Measurements from ENCODE around the gene KIFC1. TPM values are rescaled to one million over a fixed set of nuclear protein-coding genes. Genes with fewer than 3 reads are reported as not detected.

The KIFC1 gene
- total and polyA plus RNA-seq, 2 experiments from 2014 or later, result 4.0 to 14.4 TPM

- Histone ChIP-seq H3K4me1 (ENCODE audit: insufficient read depth) (no peaks in the 10 kb centered on the region), H2AFZ (no peak overlapping the region), H3K36me3 (ENCODE audit: low read depth) (peaks cover 6% of the 10 kb centered on the region; the same call in 1 of the 2 replicates), H3K79me2 (ENCODE audit: insufficient read depth) (no peaks in the 10 kb centered on the region), H3K4me3 (no peak overlapping the region), H3K9me2 (ENCODE audit: insufficient read depth) (no peaks in the 10 kb centered on the region), H3K27me3 (replicated peaks; ENCODE audit: insufficient read depth) (no peaks in the 10 kb centered on the region), H4K20me1 (ENCODE audit: insufficient read depth) (no peaks in the 10 kb centered on the region), H3K27ac (no peak overlapping the region), H3K4me2 (ENCODE audit: unreplicated experiment) (no peak overlapping the region), H3F3A (ENCODE audit: insufficient read depth) (no peaks in the 10 kb centered on the region), H3K9me3 (ENCODE audit: low read depth) (no peaks in the 10 kb centered on the region), H3K9ac (no peak overlapping the region)
- in situ Hi-C loops (cut with MboI), result no loop called here
- TF ChIP-seq EZH2 (IDR thresholded peaks at IDR 0.05; ENCODE audit: insufficient read depth, poor library complexity, severe bottlenecking) (no peak), EZH2phosphoT487 (IDR thresholded peaks at IDR 0.05; ENCODE audit: insufficient read depth, low read depth) (no peak)
- WGBS, 2 experiments (ENCODE audit: low coverage in 1 of 2, low lambda C conversion rate in 2 of 2, missing lambda C conversion rate in 2 of 2), result 84 to 93% methylated on average over 12 to 19 of the region's 19 CpGs
- DNase-seq, result no peak
These were observed 49.2 kb downstream of the KIFC1 start for GRCh38 chr6:33440649-33441309.

- Histone ChIP-seq H3K4me1 (ENCODE audit: insufficient read depth) (no peaks in the 10 kb centered on the region), H3K4me2 (ENCODE audit: unreplicated experiment) (no peak overlapping the region)
These were observed 49.8 kb downstream of the KIFC1 start for GRCh38 chr6:33441457-33441856.

GRCh38 chr6:33442283-33442682, 50.7 kb downstream of the KIFC1 start:
- Histone ChIP-seq H3K4me1 (ENCODE audit: insufficient read depth) (no peaks in the 10 kb centered on the region), H3K27ac (no peak overlapping the region), H2AFZ (no peak overlapping the region), H3K36me3 (ENCODE audit: low read depth) (peaks cover 6% of the 10 kb centered on the region; the same call in 1 of the 2 replicates), H3K9me2 (ENCODE audit: insufficient read depth) (no peaks in the 10 kb centered on the region), H4K20me1 (ENCODE audit: insufficient read depth) (no peaks in the 10 kb centered on the region), H3K4me3 (no peak overlapping the region), H3K9me3 (ENCODE audit: low read depth) (no peaks in the 10 kb centered on the region), H3K27me3 (replicated peaks; ENCODE audit: insufficient read depth) (no peaks in the 10 kb centered on the region), H3K4me2 (ENCODE audit: unreplicated experiment) (no peak overlapping the region), H3F3A (ENCODE audit: insufficient read depth) (no peaks in the 10 kb centered on the region), H3K9ac (no peak overlapping the region), H3K79me2 (ENCODE audit: insufficient read depth) (no peaks in the 10 kb centered on the region)
- WGBS, 2 experiments (ENCODE audit: low coverage in 1 of 2, low lambda C conversion rate in 2 of 2, missing lambda C conversion rate in 2 of 2), result 85 to 89% methylated on average over 6 to 8 of the region's 8 CpGs
- TF ChIP-seq EZH2 (IDR thresholded peaks at IDR 0.05; ENCODE audit: insufficient read depth, poor library complexity, severe bottlenecking), result no peak
- TF ChIP-seq EZH2phosphoT487 (IDR thresholded peaks at IDR 0.05; ENCODE audit: insufficient read depth, low read depth), result no peak
- DNase-seq, result no peak
- in situ Hi-C loops (cut with MboI), result no loop called here

More at GRCh38 chr6:33441457-33441856, 49.8 kb downstream of the KIFC1 start:
- TF ChIP-seq EZH2 (IDR thresholded peaks at IDR 0.05; ENCODE audit: insufficient read depth, poor library complexity, severe bottlenecking), result no peak
- TF ChIP-seq EZH2phosphoT487 (IDR thresholded peaks at IDR 0.05; ENCODE audit: insufficient read depth, low read depth), result no peak
- no peak for DNase-seq
- in situ Hi-C loops (cut with MboI), result no loop called here
- no peaks in the 10 kb centered on the region for H3K9me2 ChIP-seq (ENCODE audit: insufficient read depth)
- H2AFZ ChIP-seq, result no peak overlapping the region
- H3K27ac ChIP-seq, result no peak overlapping the region
- H3F3A ChIP-seq (ENCODE audit: insufficient read depth), result no peaks in the 10 kb centered on the region
- no peaks in the 10 kb centered on the region for H3K79me2 ChIP-seq (ENCODE audit: insufficient read depth)
- H3K27me3 ChIP-seq (replicated peaks; ENCODE audit: insufficient read depth), result no peaks in the 10 kb centered on the region
- H3K4me3 ChIP-seq, result no peak overlapping the region
- 91 to 97% methylated on average over 9 of the region's 9 CpGs for WGBS, 2 experiments (ENCODE audit: low coverage in 1 of 2, low lambda C conversion rate in 2 of 2, missing lambda C conversion rate in 2 of 2)
- no peaks in the 10 kb centered on the region for H3K9me3 ChIP-seq (ENCODE audit: low read depth)
- no peak overlapping the region for H3K9ac ChIP-seq
- H4K20me1 ChIP-seq (ENCODE audit: insufficient read depth), result no peaks in the 10 kb centered on the region
- peaks cover 6% of the 10 kb centered on the region; the same call in 1 of the 2 replicates for H3K36me3 ChIP-seq (ENCODE audit: low read depth)

- in situ Hi-C loops (cut with MboI), result no loop called here
These were observed 51.4 kb downstream of the KIFC1 start for GRCh38 chr6:33443025-33443424.

More at GRCh38 chr6:33443025-33443424, 51.4 kb downstream of the KIFC1 start:
- DNase-seq, result no peak
- Histone ChIP-seq H3K27me3 (replicated peaks; ENCODE audit: insufficient read depth) (no peaks in the 10 kb centered on the region), H3K9me2 (ENCODE audit: insufficient read depth) (no peaks in the 10 kb centered on the region), H3K4me1 (ENCODE audit: insufficient read depth) (no peaks in the 10 kb centered on the region), H2AFZ (no peak overlapping the region), H4K20me1 (ENCODE audit: insufficient read depth) (no peaks in the 10 kb centered on the region), H3K9ac (no peak overlapping the region), H3K9me3 (ENCODE audit: low read depth) (no peaks in the 10 kb centered on the region), H3K4me2 (ENCODE audit: unreplicated experiment) (no peak overlapping the region), H3K79me2 (ENCODE audit: insufficient read depth) (no peaks in the 10 kb centered on the region), H3F3A (ENCODE audit: insufficient read depth) (no peaks in the 10 kb centered on the region), H3K4me3 (no peak overlapping the region), H3K27ac (no peak overlapping the region), H3K36me3 (ENCODE audit: low read depth) (peaks cover 5% of the 10 kb centered on the region; the same call in 1 of the 2 replicates)
- WGBS, 2 experiments (ENCODE audit: low coverage in 1 of 2, low lambda C conversion rate in 2 of 2, missing lambda C conversion rate in 2 of 2), result 95 to 99% methylated on average over 14 to 17 of the region's 17 CpGs
- TF ChIP-seq EZH2phosphoT487 (IDR thresholded peaks at IDR 0.05; ENCODE audit: insufficient read depth, low read depth), result no peak
- TF ChIP-seq EZH2 (IDR thresholded peaks at IDR 0.05; ENCODE audit: insufficient read depth, poor library complexity, severe bottlenecking), result no peak
